PC-3 (cell line): ENCODE data around the gene DACT2.

ENCODE experiments used
- CTCF ChIP-seq: fragments of 300-600 bp; sonication (generic); conservative IDR thresholded peaks from 2 replicates; pipeline ENCODE4 v1.5.1; 2017; ENCODE audit warnings: antibody characterized with exemption, low read depth, mild to moderate bottlenecking, low read length
- EZH2 ChIP-seq: fragments of 300-600 bp; sonication (generic); IDR thresholded peaks from one replicate; pipeline ENCODE4 v1.6.1; 2017; ENCODE audit warnings: antibody characterized with exemption, mild to moderate bottlenecking, low read length; ENCODE audit not compliant: unreplicated experiment
- EZH2phosphoT487 ChIP-seq: fragments of 300-600 bp; sonication (generic); IDR thresholded peaks from 2 replicates; pipeline ENCODE4 v1.6.1; 2018; ENCODE audit warnings: mild to moderate bottlenecking, antibody characterized with exemption, low read length, borderline replicate concordance

GRCh38 chr6:168353041-168353440 is 33.5 kb upstream of the DACT2 start:
- TF ChIP-seq CTCF (no peak), EZH2 (no peak), EZH2phosphoT487 (no peak)
